ENCODE data around the gene ARHGAP31. TPM values are rescaled to one million over a fixed set of nuclear protein-coding genes. Genes with fewer than 3 reads are reported as not detected.
"Not testable (repeated sequence)": the region's sequence is repeated elsewhere in the genome, so short reads cannot be mapped to it uniquely, and the experiment has no call there.

ARHGAP31 gene
- total and polyA plus RNA-seq, 2 experiments from 2014 or later: 8.1 to 15.3 TPM

DNA sequence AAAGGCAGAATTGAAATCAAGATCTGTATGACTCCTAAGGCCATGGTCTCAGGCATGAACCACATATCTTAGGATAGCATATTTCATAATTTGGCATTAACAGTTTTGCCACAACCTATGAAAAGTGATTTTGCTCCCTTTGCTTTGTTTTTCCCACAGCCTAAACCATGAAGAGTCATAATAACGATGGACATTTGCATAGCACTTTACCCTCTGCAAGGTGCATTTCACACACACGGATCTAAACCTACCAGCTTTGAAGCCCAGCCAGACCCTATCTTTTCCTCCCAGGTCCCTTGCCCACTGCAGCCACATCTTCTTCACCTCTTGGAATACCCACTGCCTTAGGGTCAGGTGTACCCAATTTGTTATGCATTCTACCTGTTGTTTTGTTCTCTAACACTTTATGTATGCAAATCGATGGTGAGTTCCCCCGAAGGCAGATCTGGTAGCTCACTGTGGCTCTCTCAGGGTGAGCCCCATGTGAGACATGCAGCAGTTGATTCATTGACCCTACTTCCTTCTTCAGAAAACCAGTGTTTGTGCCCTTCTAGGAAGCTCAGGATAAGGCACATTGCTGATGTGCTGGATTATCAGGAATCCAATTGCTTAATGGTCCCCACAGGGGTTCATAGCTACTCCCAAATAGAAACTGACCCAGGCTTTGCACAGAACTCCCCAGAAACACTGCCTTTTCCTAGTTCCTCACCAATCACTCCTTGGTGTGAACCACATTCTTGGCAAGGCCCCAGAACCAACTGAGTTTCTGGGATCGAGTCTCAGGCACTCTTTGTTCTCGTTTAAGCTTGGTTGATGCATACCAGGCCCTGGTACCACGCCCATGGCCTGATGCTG, 8.7 kb downstream of the ARHGAP31 start:
- DNase-seq: no peak
- no peak for TF ChIP-seq EZH2 (IDR thresholded peaks at IDR 0.05; ENCODE audit: insufficient read depth, poor library complexity, severe bottlenecking)
- TF ChIP-seq EZH2phosphoT487 (IDR thresholded peaks at IDR 0.05; ENCODE audit: insufficient read depth, low read depth): no peak
- H4K20me1 ChIP-seq (ENCODE audit: insufficient read depth): no peaks in the 10 kb centered on the region
- no peaks in the 10 kb centered on the region for H3K9me2 ChIP-seq (ENCODE audit: insufficient read depth)
- in situ Hi-C loops (cut with MboI): no loop called here
- no peaks in the 10 kb centered on the region for H3K36me3 ChIP-seq (ENCODE audit: low read depth)
- H3K4me2 ChIP-seq (ENCODE audit: unreplicated experiment): peak overlapping the region; percentile 7
- H2AFZ ChIP-seq: no peak overlapping the region
- H3K27ac ChIP-seq: peak overlapping the region; percentile 62; the same call in 1 of the 2 replicates
- no peaks in the 10 kb centered on the region for H3K9me3 ChIP-seq (ENCODE audit: low read depth)
- peaks cover 42% of the 10 kb centered on the region for H3F3A ChIP-seq (ENCODE audit: insufficient read depth)
- no peak overlapping the region for H3K9ac ChIP-seq
- H3K27me3 ChIP-seq (replicated peaks; ENCODE audit: insufficient read depth): no peaks in the 10 kb centered on the region
- H3K4me3 ChIP-seq: no peak overlapping the region
- WGBS, 2 experiments (ENCODE audit: low coverage in 1 of 2, low lambda C conversion rate in 2 of 2, missing lambda C conversion rate in 2 of 2): 78% methylated on average over 7 of the region's 7 CpGs
- H3K79me2 ChIP-seq (ENCODE audit: insufficient read depth): peaks cover 91% of the 10 kb centered on the region
- H3K4me1 ChIP-seq (ENCODE audit: insufficient read depth): peaks cover 49% of the 10 kb centered on the region

DNA sequence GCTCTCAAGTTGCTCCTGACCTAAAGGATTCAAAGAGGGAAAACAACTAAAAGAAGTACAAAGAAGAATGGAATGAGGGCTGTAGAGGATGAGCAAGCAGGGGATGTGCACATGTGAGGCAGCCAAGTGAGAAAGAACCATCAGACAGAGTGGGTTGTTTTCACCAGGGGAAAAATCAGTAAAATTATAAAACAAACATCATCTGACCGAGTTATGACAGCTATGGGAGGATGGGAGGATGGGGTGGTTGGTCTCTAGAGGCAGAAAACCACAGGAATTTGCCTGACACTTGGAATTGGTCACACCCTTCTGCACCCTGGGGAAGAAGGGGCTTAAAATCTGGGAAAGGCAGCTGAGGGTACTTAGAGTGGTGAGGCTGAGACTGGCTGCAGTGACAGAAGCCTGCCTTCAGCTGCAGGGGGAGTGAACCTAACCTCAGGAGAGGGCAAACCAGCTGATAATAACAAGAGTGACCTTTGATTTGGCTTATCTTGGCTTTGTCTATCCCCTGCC, 10.1 kb downstream of the ARHGAP31 start:
- Histone ChIP-seq H3K9ac (peak overlapping the region; percentile 25; the same call in 1 of the 2 replicates), H4K20me1 (ENCODE audit: insufficient read depth) (no peaks in the 10 kb centered on the region), H3K4me2 (ENCODE audit: unreplicated experiment) (peak overlapping the region; percentile 44), H3K4me3 (no peak overlapping the region), H3K79me2 (ENCODE audit: insufficient read depth) (peaks cover 89% of the 10 kb centered on the region), H3K9me2 (ENCODE audit: insufficient read depth) (no peaks in the 10 kb centered on the region), H3K27me3 (replicated peaks; ENCODE audit: insufficient read depth) (no peaks in the 10 kb centered on the region), H3K27ac (peak overlapping the region; percentile 62), H3F3A (ENCODE audit: insufficient read depth) (peaks cover 56% of the 10 kb centered on the region), H3K4me1 (ENCODE audit: insufficient read depth) (peaks cover 53% of the 10 kb centered on the region), H3K36me3 (ENCODE audit: low read depth) (no peaks in the 10 kb centered on the region), H2AFZ (no peak overlapping the region), H3K9me3 (ENCODE audit: low read depth) (no peaks in the 10 kb centered on the region)
- WGBS, 2 experiments (ENCODE audit: low coverage in 1 of 2, low lambda C conversion rate in 2 of 2, missing lambda C conversion rate in 2 of 2): 11 to 13% methylated on average over 1 of the region's 1 CpG
- TF ChIP-seq EZH2phosphoT487 (IDR thresholded peaks at IDR 0.05; ENCODE audit: insufficient read depth, low read depth): no peak
- no peak for TF ChIP-seq EZH2 (IDR thresholded peaks at IDR 0.05; ENCODE audit: insufficient read depth, poor library complexity, severe bottlenecking)
- DNase-seq: peak; percentile 73
- in situ Hi-C loops (cut with MboI): no loop called here

DNA sequence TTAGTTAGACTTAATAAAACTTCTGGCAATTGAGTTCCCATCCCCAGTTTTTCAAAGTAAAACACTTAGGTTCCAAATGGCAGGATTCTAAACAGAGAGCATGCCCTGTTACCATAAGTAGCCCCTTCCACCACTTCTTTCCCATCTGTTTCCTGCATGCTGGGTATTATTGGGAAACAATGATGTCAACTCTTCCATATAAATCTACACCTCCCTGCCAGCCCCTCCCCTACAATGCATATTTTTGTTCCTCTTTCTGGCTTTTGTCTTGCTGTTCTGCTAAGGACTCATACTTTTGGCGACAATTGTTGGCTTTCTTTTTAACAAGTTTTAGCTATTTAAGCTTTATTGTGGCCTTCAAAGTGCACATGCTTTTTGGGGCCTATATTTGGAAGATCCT, 11.1 kb downstream of the ARHGAP31 start:
- in situ Hi-C loops (cut with MboI): no loop called here
- Histone ChIP-seq H3K4me3 (no peak overlapping the region), H2AFZ (no peak overlapping the region), H3K4me2 (ENCODE audit: unreplicated experiment) (no peak overlapping the region), H3F3A (ENCODE audit: insufficient read depth) (peaks cover 65% of the 10 kb centered on the region), H3K9me3 (ENCODE audit: low read depth) (no peaks in the 10 kb centered on the region), H3K9ac (no peak overlapping the region), H4K20me1 (ENCODE audit: insufficient read depth) (no peaks in the 10 kb centered on the region), H3K9me2 (ENCODE audit: insufficient read depth) (no peaks in the 10 kb centered on the region), H3K4me1 (ENCODE audit: insufficient read depth) (peaks cover 61% of the 10 kb centered on the region), H3K36me3 (ENCODE audit: low read depth) (no peaks in the 10 kb centered on the region), H3K79me2 (ENCODE audit: insufficient read depth) (peaks cover 79% of the 10 kb centered on the region), H3K27ac (peak overlapping the region; percentile 62), H3K27me3 (replicated peaks; ENCODE audit: insufficient read depth) (no peaks in the 10 kb centered on the region)
- TF ChIP-seq EZH2 (IDR thresholded peaks at IDR 0.05; ENCODE audit: insufficient read depth, poor library complexity, severe bottlenecking): no peak
- TF ChIP-seq EZH2phosphoT487 (IDR thresholded peaks at IDR 0.05; ENCODE audit: insufficient read depth, low read depth): no peak
- WGBS, 2 experiments (ENCODE audit: low coverage in 1 of 2, low lambda C conversion rate in 2 of 2, missing lambda C conversion rate in 2 of 2): 58 to 73% methylated on average over 1 of the region's 1 CpG
- DNase-seq: peak; percentile 56

DNA sequence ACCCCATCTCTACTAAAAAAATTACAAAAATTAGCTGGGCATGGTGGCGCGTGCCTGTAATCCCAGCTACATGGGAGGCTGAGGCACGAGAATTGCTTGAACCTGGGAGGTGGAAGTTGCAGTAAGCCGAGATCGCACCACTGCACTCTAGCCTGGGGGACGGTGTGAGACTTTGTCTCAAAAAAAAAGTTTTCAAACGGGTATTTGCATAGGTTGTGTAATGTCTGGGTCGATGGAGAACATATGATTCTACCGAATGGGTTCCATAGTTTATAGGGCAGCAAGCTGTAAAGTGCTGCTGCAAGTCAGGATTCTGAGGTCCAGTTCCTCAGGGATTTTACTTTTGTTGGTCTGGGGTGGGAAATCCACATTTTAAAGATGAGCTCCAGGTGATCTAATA, 12.2 kb downstream of the ARHGAP31 start:
- H3K4me3 ChIP-seq; H3K9me2 ChIP-seq (ENCODE audit: insufficient read depth); H3K9me3 ChIP-seq (ENCODE audit: low read depth); DNase-seq; in situ Hi-C loops (cut with MboI); H3K27me3 ChIP-seq (replicated peaks; ENCODE audit: insufficient read depth); H3K36me3 ChIP-seq (ENCODE audit: low read depth); H2AFZ ChIP-seq; H3K9ac ChIP-seq; H4K20me1 ChIP-seq (ENCODE audit: insufficient read depth): not testable (repeated sequence)
- peaks cover 67% of the 10 kb centered on the region for H3K4me1 ChIP-seq (ENCODE audit: insufficient read depth)
- 95% methylated on average over 9 of the region's 9 CpGs for WGBS, 2 experiments (ENCODE audit: low coverage in 1 of 2, low lambda C conversion rate in 2 of 2, missing lambda C conversion rate in 2 of 2)
- peaks cover 76% of the 10 kb centered on the region for H3F3A ChIP-seq (ENCODE audit: insufficient read depth)
- H3K4me2 ChIP-seq (ENCODE audit: unreplicated experiment): peak overlapping the region; percentile 3
- H3K27ac ChIP-seq: peak overlapping the region; percentile 62
- peaks cover 68% of the 10 kb centered on the region for H3K79me2 ChIP-seq (ENCODE audit: insufficient read depth)

All from GM23248 (cell line).